HG03520 (cell line): ENCODE results near the gene TNKS1BP1.

Experiments used
- ATAC-seq: cut with Tn5 transposase; IDR thresholded peaks from one replicate; pipeline ENCODE4 v1.9.1; 2021; ENCODE audit warnings: mild to moderate bottlenecking, moderate library complexity; ENCODE audit not compliant: unreplicated experiment

TNKS1BP1 gene

DNA sequence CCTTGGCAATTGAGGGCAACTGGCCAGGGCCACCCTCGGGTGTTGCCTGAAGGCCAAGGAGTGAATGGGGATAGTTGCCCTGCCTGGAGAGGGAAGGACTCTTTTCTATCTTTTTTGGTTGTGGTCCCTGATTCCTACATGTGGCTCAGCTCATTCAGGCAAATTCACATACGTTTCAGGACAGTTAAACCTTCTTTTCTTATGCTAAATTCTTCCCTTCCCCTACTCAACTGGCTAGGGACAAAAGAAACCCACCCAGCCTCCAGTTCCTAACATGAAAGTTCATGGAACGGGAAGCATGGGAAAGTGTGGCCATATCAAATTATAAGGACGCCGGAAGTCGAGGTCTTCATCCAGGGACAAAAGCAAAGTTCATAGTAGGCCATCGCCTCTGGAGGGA lies 61.4 kb downstream of the TNKS1BP1 start:
- no peak for ATAC-seq

DNA sequence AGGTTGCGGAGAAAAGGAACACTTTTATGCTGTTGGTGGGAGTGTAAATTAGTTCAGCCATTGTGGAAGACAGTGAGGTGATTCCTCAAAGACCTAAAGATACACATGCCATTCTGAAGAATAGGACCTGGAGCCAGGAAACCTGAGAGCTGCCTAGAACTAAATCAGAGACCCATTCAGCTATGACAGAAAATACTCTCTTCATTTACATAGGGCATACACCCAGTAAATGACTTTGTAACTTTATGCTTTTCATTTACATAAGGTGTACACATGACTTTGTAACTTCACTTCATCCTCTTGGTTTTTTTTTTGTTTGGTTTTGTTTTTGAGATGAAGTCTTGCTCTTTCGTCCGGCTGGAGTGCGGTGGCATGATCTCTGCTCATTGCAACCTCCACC lies 62.6 kb downstream of the TNKS1BP1 start:
- no peak for ATAC-seq

GRCh38 chr11:57260937-57261783 lies 63.6 kb downstream of the TNKS1BP1 start:
- ATAC-seq = peak; percentile 61

DNA sequence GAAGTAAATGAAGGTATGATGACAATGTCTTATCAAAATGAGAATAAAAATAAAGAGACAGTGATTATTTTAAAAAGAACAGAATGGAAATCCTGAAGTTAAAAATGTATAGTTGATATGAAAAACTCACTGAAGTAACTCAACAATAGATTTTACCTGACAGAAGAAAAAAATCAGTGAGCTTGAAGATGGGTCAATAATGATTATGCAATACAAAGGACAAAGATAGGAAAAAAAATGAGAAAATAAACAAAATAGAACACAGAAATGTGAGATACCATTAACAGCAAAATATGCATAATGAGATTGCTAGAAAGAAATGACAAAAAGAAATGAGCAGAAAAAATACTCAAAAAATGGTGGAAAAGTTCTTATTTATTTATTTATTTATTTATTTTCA lies 68.6 kb downstream of the TNKS1BP1 start:
- ATAC-seq = no peak

- ATAC-seq = no peak
These were observed 69.1 kb downstream of the TNKS1BP1 start for GRCh38 chr11:57255618-57256017.

DNA sequence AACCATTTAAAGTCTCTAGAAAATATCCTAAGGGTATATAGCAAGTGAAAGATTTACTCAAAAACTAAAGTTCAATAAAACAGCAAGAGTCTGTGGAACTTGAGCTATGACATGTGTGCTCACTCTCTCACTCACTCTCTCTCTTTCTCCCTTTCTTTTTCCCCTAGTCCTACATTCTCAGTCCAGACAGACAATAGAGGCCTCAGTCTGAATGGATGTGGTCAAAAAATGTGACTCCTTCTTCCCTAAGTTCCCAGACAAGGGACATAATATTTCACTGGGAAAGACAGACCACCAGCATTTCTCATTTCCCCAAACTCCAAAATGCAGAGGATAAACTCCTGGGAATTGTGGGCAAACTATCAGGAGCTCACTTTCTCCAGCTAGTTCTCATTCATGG lies 70.1 kb downstream of the TNKS1BP1 start:
- ATAC-seq = no peak

GRCh38 chr11:57251491-57252104 lies 73.2 kb downstream of the TNKS1BP1 start:
- no peak for ATAC-seq

DNA sequence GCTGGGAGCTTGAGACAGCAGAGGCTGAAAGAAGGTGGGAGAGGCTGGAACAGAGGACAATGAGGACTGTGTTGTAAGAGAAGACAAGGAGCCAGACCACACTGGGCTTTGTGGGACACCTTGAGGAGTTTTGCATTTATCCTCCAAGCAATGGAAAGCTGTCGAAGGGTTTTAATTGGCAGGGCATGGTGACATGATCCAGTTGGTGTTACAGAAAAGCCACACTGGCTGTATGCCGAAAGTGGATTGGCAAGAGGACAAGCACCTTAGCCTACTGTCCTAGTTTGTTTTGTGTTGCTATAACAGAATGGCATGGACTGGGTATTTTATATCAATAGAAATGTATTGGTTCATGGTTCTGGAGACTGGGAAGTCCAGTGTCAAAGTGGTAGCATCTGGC lies 73.7 kb downstream of the TNKS1BP1 start:
- ATAC-seq = no peak
